GM18517 (cell line): ENCODE measurements around the gene COPE.
"Not testable (repeated sequence)": the region's sequence is repeated elsewhere in the genome, so short reads cannot be mapped to it uniquely, and the experiment has no call there.

Experiments used
- ATAC-seq: cut with Tn5 transposase; IDR thresholded peaks from one replicate; pipeline ENCODE4 v1.9.1; 2021; ENCODE audit warnings: mild to moderate bottlenecking, moderate library complexity; ENCODE audit not compliant: unreplicated experiment

COPE gene

GRCh38 chr19:18940769-18941627 lies 21.8 kb upstream of the COPE start, which contains the start of gene HOMER3:
Gene HOMER3 (minus strand): TSS chr19:18941217. CDS start chr19:18938982, 2,235 bp downstream.
- no peak for ATAC-seq

- no peak for ATAC-seq
Observed at GRCh38 chr19:18939922-18940768, 21.0 kb upstream of the COPE start.

GRCh38 chr19:18939163-18939562 lies 20.0 kb upstream of the COPE start:
- ATAC-seq = no peak

GRCh38 chr19:18933297-18933696 lies 14.1 kb upstream of the COPE start:
- no peak for ATAC-seq

GRCh38 chr19:18932216-18932841 lies 13.1 kb upstream of the COPE start:
- ATAC-seq = no peak

- ATAC-seq = no peak
Observed at GRCh38 chr19:18931316-18932162, 12.4 kb upstream of the COPE start.

GRCh38 chr19:18929311-18929710 lies 10.1 kb upstream of the COPE start:
- no peak for ATAC-seq

- no peak for ATAC-seq
Observed at GRCh38 chr19:18928018-18928805, 9.0 kb upstream of the COPE start.

GRCh38 chr19:18924684-18925213 lies 5.6 kb upstream of the COPE start:
- no peak for ATAC-seq

GRCh38 chr19:18922228-18922985 lies 3.2 kb upstream of the COPE start:
- ATAC-seq = no peak

- no peak for ATAC-seq
Observed at GRCh38 chr19:18921593-18921992, 2.4 kb upstream of the COPE start.

- ATAC-seq = no peak
Observed at GRCh38 chr19:18920400-18920799, 1.2 kb upstream of the COPE start.

GRCh38 chr19:18919900-18920214 lies 670 bp upstream of the COPE start:
- ATAC-seq = no peak

- not testable (repeated sequence) for ATAC-seq
Observed at GRCh38 chr19:18917593-18917992, 1.6 kb downstream of the COPE start.

- ATAC-seq = no peak
Observed at GRCh38 chr19:18915639-18916038, 3.5 kb downstream of the COPE start.

GRCh38 chr19:18913466-18913865 lies 5.7 kb downstream of the COPE start:
- no peak for ATAC-seq

- no peak for ATAC-seq
Observed at GRCh38 chr19:18912933-18913332, 6.3 kb downstream of the COPE start.

GRCh38 chr19:18910801-18911436 lies 8.3 kb downstream of the COPE start:
- no peak for ATAC-seq
